Effector memory CD4-positive, alpha-beta T cell (primary cell): Measurements from ENCODE around the gene PKHD1.

Experiments used
- DNase-seq, 3 donors: peaks; one replicate each; pipeline ENCODE4 v3.0.0-alpha.2; 2020
- H3K27ac ChIP-seq: 2 replicates; pipeline ENCODE4 v1.7.0; 2013; ENCODE audit warnings: mild to moderate bottlenecking, low read length, moderate library complexity; ENCODE audit not compliant: insufficient read depth, poor library complexity, severe bottlenecking
- H3K27me3 ChIP-seq: replicated peaks from 2 replicates; pipeline ENCODE4 v1.7.0; 2013; ENCODE audit warnings: mild to moderate bottlenecking, low read length; ENCODE audit not compliant: insufficient read depth, control insufficient read depth, poor library complexity, severe bottlenecking
- H3K36me3 ChIP-seq: 2 replicates; pipeline ENCODE4 v1.7.0; 2013; ENCODE audit warnings: mild to moderate bottlenecking, low read length, moderate library complexity; ENCODE audit not compliant: control insufficient read depth, insufficient read depth
- H3K4me1 ChIP-seq: 2 replicates; pipeline ENCODE4 v1.7.0; 2013; ENCODE audit warnings: low read length, mild to moderate bottlenecking; ENCODE audit not compliant: control insufficient read depth, insufficient read depth, poor library complexity, severe bottlenecking
- H3K4me3 ChIP-seq: 2 replicates; pipeline ENCODE4 v1.7.0; 2013; ENCODE audit warnings: low read length, low read depth, mild to moderate bottlenecking; ENCODE audit not compliant: insufficient read depth, poor library complexity, severe bottlenecking
- H3K9me3 ChIP-seq: 2 replicates; pipeline ENCODE4 v1.7.0; 2013; ENCODE audit warnings: mild to moderate bottlenecking, low read length, moderate library complexity; ENCODE audit not compliant: control insufficient read depth
- total RNA-seq, 3 donors: gene quantifications; one replicate each; lab custom pipeline; 2026; lab: John Stamatoyannopoulos, UW

PKHD1 gene, protein sequence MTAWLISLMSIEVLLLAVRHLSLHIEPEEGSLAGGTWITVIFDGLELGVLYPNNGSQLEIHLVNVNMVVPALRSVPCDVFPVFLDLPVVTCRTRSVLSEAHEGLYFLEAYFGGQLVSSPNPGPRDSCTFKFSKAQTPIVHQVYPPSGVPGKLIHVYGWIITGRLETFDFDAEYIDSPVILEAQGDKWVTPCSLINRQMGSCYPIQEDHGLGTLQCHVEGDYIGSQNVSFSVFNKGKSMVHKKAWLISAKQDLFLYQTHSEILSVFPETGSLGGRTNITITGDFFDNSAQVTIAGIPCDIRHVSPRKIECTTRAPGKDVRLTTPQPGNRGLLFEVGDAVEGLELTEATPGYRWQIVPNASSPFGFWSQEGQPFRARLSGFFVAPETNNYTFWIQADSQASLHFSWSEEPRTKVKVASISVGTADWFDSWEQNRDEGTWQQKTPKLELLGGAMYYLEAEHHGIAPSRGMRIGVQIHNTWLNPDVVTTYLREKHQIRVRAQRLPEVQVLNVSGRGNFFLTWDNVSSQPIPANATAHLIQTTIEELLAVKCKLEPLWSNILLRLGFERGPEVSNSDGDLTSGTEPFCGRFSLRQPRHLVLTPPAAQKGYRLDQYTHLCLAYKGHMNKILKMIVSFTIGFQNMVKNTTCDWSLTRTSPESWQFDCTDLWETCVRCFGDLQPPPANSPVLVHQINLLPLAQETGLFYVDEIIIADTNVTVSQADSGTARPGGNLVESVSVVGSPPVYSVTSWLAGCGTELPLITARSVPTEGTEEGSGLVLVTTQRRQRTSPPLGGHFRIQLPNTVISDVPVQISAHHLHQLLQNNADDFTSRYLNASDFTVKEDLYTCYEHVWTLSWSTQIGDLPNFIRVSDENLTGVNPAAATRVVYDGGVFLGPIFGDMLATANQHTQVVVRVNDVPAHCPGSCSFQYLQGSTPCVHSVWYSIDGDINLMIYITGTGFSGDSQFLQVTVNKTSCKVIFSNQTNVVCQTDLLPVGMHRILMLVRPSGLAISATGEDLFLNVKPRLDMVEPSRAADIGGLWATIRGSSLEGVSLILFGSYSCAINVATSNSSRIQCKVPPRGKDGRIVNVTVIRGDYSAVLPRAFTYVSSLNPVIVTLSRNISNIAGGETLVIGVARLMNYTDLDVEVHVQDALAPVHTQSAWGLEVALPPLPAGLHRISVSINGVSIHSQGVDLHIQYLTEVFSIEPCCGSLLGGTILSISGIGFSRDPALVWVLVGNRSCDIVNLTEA (N-terminal part only)
- total RNA-seq = 0 reads per million in 3 donors

DNA sequence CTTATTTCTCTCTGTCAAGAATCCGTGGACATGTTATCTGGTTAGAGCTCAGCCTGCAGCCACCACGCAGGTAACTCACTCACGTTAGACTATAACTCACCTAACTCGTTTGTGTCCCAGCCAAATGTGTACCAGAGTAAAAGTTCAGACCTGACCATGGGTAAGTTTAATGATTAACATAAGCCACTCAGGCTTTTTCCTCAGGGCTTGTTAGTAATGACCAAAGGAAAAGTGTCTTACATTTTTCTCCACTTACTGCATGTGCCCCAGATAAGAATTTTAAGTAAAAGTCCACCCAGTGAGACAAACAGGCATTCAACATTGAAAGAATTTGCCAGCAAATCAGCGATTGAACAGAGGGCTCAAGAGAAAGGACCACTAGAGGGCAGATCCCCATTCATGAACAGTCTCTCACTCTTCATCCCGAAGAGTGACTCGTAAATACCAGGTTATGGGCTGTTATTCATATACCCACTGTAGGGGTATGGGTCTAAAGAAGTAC, at the start of gene PKHD1:
TSS of gene PKHD1 (minus strand) at position 116 of the 502 bp plus-strand sequence. CDS start 2,680 bp downstream, outside the sequence.
- Histone ChIP-seq H3K27me3 (no peaks in the 10 kb centered on the region), H3K4me1 (no peaks in the 10 kb centered on the region), H3K27ac (no peak within 1 kb of the TSS), H3K36me3 (no peaks in the 10 kb centered on the region), H3K9me3 (no peaks in the 10 kb centered on the region), H3K4me3 (no peak within 1 kb of the TSS)
- no peak for DNase-seq

DNA sequence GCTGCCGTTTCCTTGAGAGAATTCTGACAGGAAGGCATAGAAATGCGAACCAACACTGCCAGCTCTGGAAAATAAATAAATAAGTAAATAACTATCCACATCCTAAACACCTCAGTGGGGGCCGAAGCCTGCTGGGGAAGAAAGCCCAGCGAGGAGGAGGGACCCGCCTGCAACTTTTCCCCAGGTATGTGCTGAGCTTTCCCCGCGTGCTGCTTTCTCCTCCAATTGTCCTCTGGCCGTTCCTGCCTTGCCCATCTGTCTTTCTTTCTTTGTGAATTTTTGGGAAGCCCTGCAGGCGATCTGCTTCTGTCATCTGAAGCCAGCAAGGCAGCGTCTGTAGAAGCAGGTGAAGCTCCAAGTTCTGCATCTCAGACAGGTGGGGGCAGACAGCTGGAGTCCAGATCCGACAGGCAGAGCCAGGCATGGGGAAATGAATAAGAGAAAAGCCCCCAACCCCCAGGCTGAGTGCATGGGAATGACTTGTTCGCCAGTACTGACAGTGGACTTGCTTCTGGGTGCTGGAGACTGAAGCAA, 49.6 kb upstream of the PKHD1 start:
- H3K9me3 ChIP-seq = no peaks in the 10 kb centered on the region
- no peak overlapping the region for H3K27ac ChIP-seq
- H3K4me3 ChIP-seq = no peak overlapping the region
- no peaks in the 10 kb centered on the region for H3K36me3 ChIP-seq
- DNase-seq = no peak
- no peaks in the 10 kb centered on the region for H3K27me3 ChIP-seq
- H3K4me1 ChIP-seq = no peaks in the 10 kb centered on the region

DNA sequence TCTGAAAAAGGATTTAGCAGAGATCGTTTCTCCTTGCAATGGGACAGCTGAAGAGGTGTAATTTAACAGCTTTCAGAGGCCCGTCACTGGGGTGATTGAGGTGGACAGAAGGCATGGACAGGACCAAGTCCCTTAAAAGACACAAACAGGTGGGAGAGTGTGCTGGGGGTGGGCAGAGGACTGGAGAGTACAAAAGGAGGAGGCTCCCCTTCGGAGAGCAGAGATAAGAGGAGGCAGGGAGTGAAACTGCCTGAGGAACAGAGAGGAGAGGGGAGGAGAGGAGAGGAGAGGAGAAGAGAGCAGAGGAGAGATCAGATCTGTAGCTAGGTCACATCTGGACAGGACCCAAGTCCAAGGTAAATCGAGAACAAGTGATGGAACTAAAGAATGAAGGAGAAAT, 48.6 kb upstream of the PKHD1 start:
- Histone ChIP-seq H3K4me3 (no peak overlapping the region), H3K36me3 (no peaks in the 10 kb centered on the region), H3K27ac (no peak overlapping the region), H3K9me3 (no peaks in the 10 kb centered on the region), H3K27me3 (no peaks in the 10 kb centered on the region), H3K4me1 (no peaks in the 10 kb centered on the region)
- no peak for DNase-seq

DNA sequence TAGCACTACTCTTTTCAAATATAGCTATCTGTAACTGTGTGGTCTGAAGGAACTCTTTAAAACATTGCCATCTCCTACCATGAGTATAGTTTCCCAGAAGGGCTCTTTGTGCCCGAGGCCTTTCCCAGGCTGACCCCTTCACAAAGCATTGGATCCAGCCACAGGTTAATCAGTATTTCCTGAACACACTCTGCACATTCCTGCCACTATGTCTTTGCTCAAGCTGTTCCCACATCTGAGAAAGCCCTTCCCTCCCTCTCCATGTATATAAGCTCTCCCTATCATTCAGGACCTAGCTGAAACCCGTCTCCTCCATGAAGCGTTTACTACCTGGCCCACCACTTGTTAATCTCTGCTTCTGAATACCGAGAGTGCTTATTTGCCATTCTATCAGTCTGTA, 47.8 kb upstream of the PKHD1 start:
- H3K4me1 ChIP-seq = no peaks in the 10 kb centered on the region
- no peak overlapping the region for H3K4me3 ChIP-seq
- no peaks in the 10 kb centered on the region for H3K36me3 ChIP-seq
- no peak for DNase-seq
- no peak overlapping the region for H3K27ac ChIP-seq
- no peaks in the 10 kb centered on the region for H3K27me3 ChIP-seq
- no peaks in the 10 kb centered on the region for H3K9me3 ChIP-seq

DNA sequence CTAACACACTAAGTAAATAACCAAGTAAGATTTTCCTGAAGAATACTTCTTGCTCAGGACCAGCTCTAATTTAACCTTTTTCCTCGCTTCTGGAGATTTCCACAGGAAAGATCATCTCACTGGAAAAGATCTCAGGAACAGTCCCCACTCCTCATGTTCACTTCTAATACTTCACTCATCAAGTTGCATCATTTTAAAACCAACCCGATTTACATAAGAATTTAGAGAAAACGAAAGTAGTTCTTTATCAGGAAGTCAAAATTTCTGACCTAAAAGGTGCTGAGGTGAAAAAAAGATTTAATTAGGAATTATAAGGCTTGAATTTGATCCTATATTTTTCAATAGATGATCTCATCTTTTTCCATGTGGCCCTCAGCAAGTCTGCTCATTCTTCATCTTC, 46.6 kb upstream of the PKHD1 start:
- DNase-seq = no peak
- Histone ChIP-seq H3K27ac (no peak overlapping the region), H3K9me3 (no peaks in the 10 kb centered on the region), H3K4me1 (no peaks in the 10 kb centered on the region), H3K27me3 (no peaks in the 10 kb centered on the region), H3K36me3 (no peaks in the 10 kb centered on the region), H3K4me3 (no peak overlapping the region)

DNA sequence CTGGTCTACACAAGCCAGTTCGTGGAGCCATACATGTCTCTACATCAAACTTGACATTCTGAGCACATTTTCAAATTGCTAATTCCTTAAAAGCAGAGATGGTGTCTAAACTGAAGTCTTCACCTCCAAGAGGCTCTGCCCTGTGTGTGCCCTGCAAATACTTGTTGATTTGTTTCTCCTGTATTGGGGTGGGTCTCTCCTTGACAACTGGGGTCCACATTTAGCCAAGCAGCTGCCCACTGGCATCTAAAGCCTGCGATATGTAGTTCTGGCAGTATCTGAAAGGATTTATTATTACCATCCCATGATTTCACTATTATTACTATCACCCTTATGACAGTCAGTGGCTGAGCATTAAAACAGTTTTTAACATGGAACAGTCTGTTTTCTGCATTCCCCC, 45.9 kb upstream of the PKHD1 start:
- Histone ChIP-seq H3K4me1 (no peaks in the 10 kb centered on the region), H3K27me3 (no peaks in the 10 kb centered on the region), H3K27ac (no peak overlapping the region), H3K36me3 (no peaks in the 10 kb centered on the region), H3K9me3 (no peaks in the 10 kb centered on the region), H3K4me3 (no peak overlapping the region)
- DNase-seq = no peak

DNA sequence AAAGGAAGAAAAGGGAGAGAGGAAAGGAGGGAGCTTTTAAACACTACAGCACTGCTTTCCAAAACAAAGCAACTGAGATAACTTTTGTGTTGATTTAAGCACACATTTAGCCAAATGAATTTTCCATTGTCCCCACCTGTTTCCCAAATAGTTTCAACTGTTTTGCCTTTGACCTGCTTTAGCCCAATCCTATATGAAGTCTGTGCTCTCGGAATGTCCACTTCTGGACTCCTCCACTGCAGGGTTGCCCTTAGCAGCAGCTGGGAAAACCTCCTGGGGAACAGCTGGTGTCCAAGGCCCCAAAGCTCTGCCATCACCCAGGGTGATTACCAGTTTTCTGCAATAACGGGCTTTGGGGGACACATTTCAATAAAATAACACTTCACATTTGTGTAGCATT, 44.9 kb upstream of the PKHD1 start:
- Histone ChIP-seq H3K27me3 (no peaks in the 10 kb centered on the region), H3K9me3 (no peaks in the 10 kb centered on the region), H3K4me3 (no peak overlapping the region), H3K27ac (no peak overlapping the region), H3K36me3 (no peaks in the 10 kb centered on the region), H3K4me1 (no peaks in the 10 kb centered on the region)
- no peak for DNase-seq

DNA sequence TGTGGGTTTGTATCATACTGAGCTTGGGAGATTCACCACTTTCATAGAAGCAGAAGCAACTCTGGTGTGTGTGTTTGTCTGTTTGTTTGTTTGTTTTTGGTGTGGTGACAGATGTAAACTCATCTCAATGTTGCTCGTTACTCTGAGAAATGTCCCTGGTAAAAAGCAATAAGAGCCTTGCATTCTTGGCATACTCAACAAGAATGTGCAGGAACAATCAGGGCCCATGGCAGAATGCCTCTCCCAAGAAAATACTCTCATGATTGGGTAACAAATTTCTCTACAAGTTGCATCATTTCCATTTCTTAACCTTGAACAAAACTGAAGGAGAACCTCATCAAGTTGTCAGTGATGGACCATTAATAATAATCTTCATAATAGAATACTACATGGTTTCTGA, 43.0 kb upstream of the PKHD1 start:
- Histone ChIP-seq H3K9me3 (no peaks in the 10 kb centered on the region), H3K27me3 (no peaks in the 10 kb centered on the region), H3K36me3 (no peaks in the 10 kb centered on the region), H3K4me3 (no peak overlapping the region), H3K4me1 (no peaks in the 10 kb centered on the region), H3K27ac (no peak overlapping the region)
- no peak for DNase-seq

DNA sequence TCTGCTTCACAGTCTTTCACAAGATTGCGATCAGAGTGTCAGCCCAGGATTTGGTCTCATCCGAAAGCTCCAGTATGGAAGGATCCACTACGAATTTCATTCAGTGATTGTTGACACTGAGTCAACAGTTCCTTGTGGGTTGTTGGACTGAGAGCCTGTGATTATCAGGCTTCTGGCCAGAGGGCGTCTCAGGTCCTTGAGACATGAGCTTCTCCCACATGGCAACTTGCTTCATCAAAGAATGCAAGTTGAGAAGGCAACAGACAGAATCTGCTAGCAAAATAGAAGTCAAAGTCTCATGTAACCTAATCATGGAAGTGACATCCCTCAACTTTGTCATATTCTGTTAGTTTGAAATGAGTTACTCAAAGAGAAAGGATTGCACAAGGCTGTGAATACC, 40.5 kb upstream of the PKHD1 start:
- no peaks in the 10 kb centered on the region for H3K4me1 ChIP-seq
- H3K9me3 ChIP-seq = no peaks in the 10 kb centered on the region
- H3K27ac ChIP-seq = no peak overlapping the region
- DNase-seq = no peak
- no peaks in the 10 kb centered on the region for H3K27me3 ChIP-seq
- H3K4me3 ChIP-seq = no peak overlapping the region
- H3K36me3 ChIP-seq = no peaks in the 10 kb centered on the region
